NCI-H524 (cell line): Measurements from ENCODE around the gene ATXN8OS.
"Not testable (repeated sequence)": the region's sequence is repeated elsewhere in the genome, so short reads cannot be mapped to it uniquely, and the experiment has no call there.

Source experiments
- DNase-seq, 2 experiments: peaks; one replicate each; lab custom pipeline; 2025; lab: John Stamatoyannopoulos, UW

ATXN8OS gene

GRCh38 chr13:70107498-70108281 is at the start of gene ATXN8OS:
Gene ATXN8OS, plus strand, starts transcription at chr13:70107826.
- DNase-seq = peak in 1 of 2 experiments; percentile 53

DNA sequence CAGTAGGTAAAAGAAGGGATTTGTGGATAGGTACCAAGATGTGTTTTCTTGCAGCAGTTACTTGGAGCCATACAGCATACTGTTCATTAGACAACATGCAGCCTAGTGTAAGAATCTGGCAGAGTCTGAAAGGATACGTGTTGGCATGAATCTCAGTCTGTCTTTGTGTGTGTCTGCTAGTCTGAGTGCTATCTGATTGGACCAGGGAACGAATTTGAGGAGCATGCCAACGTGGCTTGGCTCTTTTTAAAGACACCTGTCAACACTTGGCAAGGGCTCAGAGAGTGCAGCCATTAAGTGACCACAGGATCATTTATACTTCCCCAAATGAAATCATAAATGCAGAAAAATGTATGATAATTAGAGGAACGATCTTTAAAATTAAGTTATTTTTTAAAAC is 27.6 kb upstream of the ATXN8OS start:
- DNase-seq = no peak

GRCh38 chr13:70087247-70087646 is 20.4 kb upstream of the ATXN8OS start:
- DNase-seq = no peak

DNA sequence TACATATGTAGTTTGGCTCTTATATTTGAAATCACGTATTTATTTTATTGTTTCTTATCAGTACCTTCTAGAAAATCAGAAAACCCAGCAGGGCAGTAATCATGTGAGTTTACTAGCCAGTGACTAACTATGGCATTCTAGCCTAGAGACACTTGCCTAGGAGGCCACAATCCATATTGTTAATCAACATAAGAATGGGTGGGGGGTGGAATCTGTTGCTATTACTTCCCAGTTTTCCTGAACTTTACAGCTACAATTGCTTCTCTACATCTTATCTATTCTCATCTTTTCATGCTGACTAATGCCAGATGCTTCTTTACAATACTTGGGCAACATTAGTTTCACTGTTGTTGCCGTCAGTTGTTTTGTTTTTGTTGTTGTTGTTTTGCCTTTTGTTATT is 18.7 kb upstream of the ATXN8OS start:
- DNase-seq = no peak

GRCh38 chr13:70090036-70090723 is 17.4 kb upstream of the ATXN8OS start:
- peak in 1 of 2 experiments; percentile 8 for DNase-seq

DNA sequence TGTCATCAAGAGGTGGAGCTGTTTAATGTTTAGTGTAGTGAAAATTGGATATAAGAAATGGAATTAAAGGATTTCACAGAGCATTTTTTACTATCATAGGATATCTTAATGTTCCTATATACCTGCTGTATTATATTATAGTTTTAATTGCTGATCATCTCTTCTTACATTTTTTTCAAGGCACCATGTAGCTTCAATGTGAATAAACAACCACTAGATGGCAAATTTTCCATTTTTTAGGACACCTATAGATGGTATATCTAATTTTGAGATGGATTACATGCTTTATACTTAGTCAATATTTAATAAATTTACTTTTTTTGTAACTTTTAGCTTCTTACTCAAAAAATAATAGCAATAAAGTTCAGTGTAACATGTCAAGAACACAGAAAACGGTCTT is 9.0 kb upstream of the ATXN8OS start:
- DNase-seq = peak in 1 of 2 experiments; percentile 26

DNA sequence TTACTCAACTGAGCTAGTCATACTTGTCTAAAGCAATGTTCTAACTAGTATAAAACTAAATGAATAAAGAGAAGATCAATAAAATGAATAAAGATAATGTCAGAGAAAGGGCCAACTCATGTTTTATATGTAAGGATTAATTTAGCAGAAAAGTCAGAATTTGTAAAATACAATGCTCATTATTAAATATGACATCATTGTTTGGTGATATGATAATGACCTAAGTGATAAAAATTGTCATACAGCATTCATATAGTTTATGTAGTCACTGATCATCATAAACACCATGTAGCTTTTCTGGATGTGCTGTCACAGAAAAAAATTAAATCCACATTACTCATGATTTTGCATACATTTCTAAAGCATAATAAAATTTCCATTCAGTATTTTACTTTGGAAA is 3.1 kb upstream of the ATXN8OS start:
- DNase-seq = no peak

- DNase-seq = no peak
Observed at GRCh38 chr13:70107125-70107497, 515 bp upstream of the ATXN8OS start.

DNA sequence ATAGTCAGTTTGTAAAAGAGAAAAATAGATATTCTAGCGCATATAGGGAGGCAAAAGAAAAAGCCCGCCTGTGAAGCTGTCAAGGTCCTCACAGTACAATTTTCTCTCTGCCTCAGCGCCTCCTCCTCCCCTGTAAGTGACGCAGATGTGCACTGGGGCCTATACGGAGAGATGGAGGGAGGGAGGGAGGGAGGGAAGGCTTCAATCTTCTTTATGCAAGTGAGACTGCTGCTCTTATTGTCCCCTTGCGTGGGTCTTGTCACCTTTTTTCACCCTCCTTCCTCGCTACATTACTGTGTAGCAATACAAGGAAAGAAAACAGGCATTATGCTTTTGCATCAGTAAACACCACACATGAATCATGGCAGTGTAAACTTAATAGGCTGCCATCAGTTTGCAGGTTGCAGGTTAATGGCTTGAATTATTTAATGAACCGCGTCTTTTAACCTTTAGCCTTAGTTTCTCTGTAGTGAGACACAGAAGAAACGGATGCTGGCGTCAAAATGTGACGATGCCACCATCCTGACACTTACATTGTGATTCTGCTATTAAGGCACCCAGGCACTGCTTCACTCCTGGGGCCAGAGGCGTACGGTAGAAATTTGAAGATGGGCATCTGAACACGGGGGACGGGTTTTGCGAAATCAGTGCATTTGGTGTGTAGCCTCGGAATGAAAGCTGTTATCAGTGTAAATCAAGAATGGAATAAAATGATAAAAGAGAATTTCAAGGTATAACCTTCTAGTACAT is 905 bp downstream of the ATXN8OS start, which contains the start of gene KLHL1:
Gene KLHL1, minus strand, starts transcription at position 97 of the 750 bp plus-strand sequence. CDS start 753 bp downstream, outside the sequence.
- peak; percentile 6 to 22 for DNase-seq

GRCh38 chr13:70117338-70117905 is 9.8 kb downstream of the ATXN8OS start:
- DNase-seq = no peak

DNA sequence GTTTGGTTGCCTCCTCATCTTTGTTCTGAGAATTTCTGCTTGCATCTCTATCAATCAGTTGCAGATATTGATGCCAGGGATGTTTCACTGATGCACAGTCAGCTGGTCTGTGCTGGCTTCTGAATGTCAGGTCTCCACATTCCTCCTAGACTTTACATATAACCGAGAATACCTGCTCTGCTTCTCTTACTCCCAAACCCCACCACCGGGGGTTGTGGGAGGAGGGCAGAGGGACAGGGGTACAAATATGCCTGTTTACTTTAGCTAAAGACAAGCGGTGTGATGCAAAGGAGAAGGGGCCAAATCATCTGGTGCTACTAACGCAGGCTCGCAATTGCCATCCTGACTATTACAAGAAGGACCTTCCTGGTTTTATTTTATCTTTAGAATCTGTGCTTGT is 18.1 kb downstream of the ATXN8OS start:
- no peak for DNase-seq

DNA sequence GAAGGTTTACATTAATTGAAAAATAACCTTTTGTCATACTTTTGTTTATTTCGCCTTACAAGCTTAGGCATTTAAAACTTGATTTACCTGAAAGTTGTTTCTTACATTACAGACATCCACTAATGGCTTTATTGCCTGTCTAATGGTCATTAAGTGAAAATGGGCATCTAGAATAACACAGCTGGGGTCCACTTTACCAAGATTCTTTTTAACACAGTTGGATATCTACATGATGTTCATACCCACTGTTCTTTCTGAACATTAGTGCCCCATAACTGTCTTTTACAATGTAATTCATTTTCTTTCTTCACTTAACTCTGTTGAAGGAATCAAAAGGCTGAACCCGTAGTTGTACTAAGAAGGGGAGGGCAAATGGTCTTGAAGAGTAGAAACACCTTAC is 20.5 kb downstream of the ATXN8OS start:
- DNase-seq = no peak

DNA sequence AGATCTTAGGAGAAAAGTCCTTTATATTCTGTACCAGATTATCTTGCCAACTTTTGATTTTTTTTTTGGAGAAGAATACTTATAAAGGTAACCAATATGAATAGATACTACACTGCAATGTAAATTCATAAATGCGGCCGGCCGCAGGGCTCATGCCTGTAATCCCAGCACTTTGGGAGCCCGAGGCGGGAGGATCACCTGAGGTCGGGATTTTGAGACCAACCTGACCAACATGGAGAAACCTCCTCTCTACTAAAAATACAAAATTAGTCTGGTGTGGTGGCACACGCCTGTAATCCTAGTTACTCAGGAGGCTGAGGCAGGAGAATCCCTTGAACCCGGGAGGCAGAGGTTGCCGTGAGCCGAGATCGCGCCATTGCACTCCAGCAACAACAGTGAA is 35.0 kb downstream of the ATXN8OS start:
- not testable (repeated sequence) for DNase-seq

DNA sequence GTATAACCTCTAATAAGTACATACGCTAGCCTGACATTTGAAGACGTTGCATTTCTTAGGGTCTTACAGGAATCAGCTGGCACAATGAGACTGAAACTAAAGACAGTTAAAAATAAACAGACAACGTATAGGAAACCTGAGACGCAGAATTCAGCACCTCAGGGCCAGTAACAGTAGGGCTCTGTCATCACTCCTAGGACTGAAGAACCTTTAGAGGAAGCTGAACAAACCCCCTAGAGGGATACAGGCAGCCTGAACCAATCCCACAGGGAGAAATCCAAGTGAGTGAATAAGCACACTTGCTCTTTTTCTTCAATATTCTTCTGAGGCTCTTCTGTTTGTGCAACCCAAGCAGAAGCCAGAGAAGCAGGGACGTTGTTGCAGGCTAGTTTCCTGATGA is 54.5 kb downstream of the ATXN8OS start:
- DNase-seq = no peak

GRCh38 chr13:70170689-70171088 is 63.1 kb downstream of the ATXN8OS start:
- no peak for DNase-seq

DNA sequence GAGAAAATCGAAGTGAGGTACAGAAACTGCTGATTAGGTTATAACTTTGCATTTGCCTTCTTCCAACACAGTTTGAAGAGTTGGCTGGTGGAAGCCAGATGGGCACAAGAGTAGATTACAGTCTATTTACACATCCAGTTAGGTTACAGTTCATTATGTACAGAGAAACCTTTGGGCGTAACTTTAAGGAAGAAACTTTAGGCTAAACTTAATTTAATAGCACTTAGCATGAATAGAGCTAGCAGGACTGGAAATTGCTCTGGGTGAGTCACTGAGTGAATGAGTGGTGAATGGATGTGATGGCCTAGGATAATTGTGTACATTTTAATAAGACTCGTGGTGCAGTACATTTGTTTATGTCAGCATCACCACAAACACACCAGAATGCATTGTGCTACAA is 63.5 kb downstream of the ATXN8OS start:
- DNase-seq = no peak

GRCh38 chr13:70172946-70173597 is 65.4 kb downstream of the ATXN8OS start:
- DNase-seq = no peak

GRCh38 chr13:70173598-70173959 is 66.0 kb downstream of the ATXN8OS start:
- DNase-seq = no peak

GRCh38 chr13:70178346-70178745 is 70.7 kb downstream of the ATXN8OS start:
- DNase-seq = no peak
